MCF 10A (cell line): ENCODE results near the gene ANKRD13D. TPM values are rescaled to one million over a fixed set of nuclear protein-coding genes. Genes with fewer than 3 reads are reported as not detected.
A peak's percentile ranks its signal among the peaks of the same experiment; 100 is the strongest.

Experiments
- BruUV-seq: library from RNA; stranded (reverse); fragments of 400-500 nt; replicated peaks from 2 replicates; lab custom pipeline; 2021; lab: Mats Ljungman, UMichigan
- CTCF ChIA-PET: fragments of 300-600 bp; sonication (Branson Sonifier 250); formaldehyde crosslinking; extraction: SDS; loops from one replicate; lab custom pipeline; 2021; ENCODE audit warnings: antibody characterized with exemption, inconsistent platforms; lab: Yijun Ruan, JAX
- POLR2A ChIA-PET: fragments of 300-600, 350-650 bp; sonication (Branson Sonifier 250); formaldehyde crosslinking; extraction: SDS; loops from one replicate; lab custom pipeline; 2020; ENCODE audit warnings: antibody characterized with exemption, inconsistent platforms; lab: Yijun Ruan, JAX
- DNase-seq: peaks from one replicate; pipeline ENCODE4 v3.0.0-alpha.2; 2018; ENCODE audit not compliant: unreplicated experiment
- H3K27ac Mint-ChIP-seq: one replicate; pipeline ENCODE4 v1.8.0; 2022; ENCODE audit warnings: mild to moderate bottlenecking, low read depth, mixed read lengths; ENCODE audit not compliant: unreplicated experiment
- H3K27me3 Mint-ChIP-seq: one replicate; pipeline ENCODE4 v1.8.0; 2022; ENCODE audit warnings: mixed read lengths; ENCODE audit not compliant: insufficient read depth, unreplicated experiment
- H3K36me3 Mint-ChIP-seq: one replicate; pipeline ENCODE4 v1.8.0; 2022; ENCODE audit warnings: mild to moderate bottlenecking, moderate library complexity, mixed read lengths; ENCODE audit not compliant: insufficient read depth, unreplicated experiment
- H3K4me1 Mint-ChIP-seq: one replicate; pipeline ENCODE4 v1.8.0; 2022; ENCODE audit warnings: mixed read lengths; ENCODE audit not compliant: insufficient read depth, unreplicated experiment
- H3K4me3 Mint-ChIP-seq: one replicate; pipeline ENCODE4 v1.8.0; 2022; ENCODE audit warnings: mild to moderate bottlenecking, moderate library complexity, mixed read lengths; ENCODE audit not compliant: unreplicated experiment
- H3K9me3 Mint-ChIP-seq: one replicate; pipeline ENCODE4 v1.8.0; 2022; ENCODE audit warnings: mixed read lengths; ENCODE audit not compliant: unreplicated experiment
- CTCF ChIP-seq: fragments of 200-600 bp; IDR thresholded peaks from one replicate; pipeline ENCODE4 v1.8.0; 2022; ENCODE audit warnings: antibody characterized with exemption, mild to moderate bottlenecking; ENCODE audit not compliant: unreplicated experiment
- intact Hi-C: fragments of 100-400 bp; cut with micrococcal nuclease; formaldehyde crosslinking; loops from 2 replicates; pipeline ENCODE4 v1.14.1; 2022
- total RNA-seq: library from RNA; stranded (reverse); gene quantifications from 2 replicates; pipeline ENCODE4 v1.2.3, GENCODE V29; 2022

The ANKRD13D gene
- total RNA-seq, 1 experiment from 2014 or later, result 39.7 TPM

GRCh38 chr11:67248653-67249052 lies 40.5 kb upstream of the ANKRD13D start:
- DNase-seq, result peak; percentile 42
- peaks cover 14% of the 10 kb centered on the region for H3K4me1 Mint-ChIP-seq
- ChIA-PET POLR2A (interaction anchor here (0.6 to 2.0 kb wide), 5 partner anchors 9 to 193 kb away, joined by 3 to 28 read pairs (median 5); partner anchors contain the start of gene RHOD), CTCF (interaction anchor here (0.6 to 5.7 kb wide), 4 partner anchors 9 to 68 kb away, joined by 3 to 31 read pairs (median 4); no protein-coding TSS in a partner anchor)
- BruUV-seq, result no TSS peak
- H3K36me3 Mint-ChIP-seq, result peaks cover 100% of the 10 kb centered on the region
- no peaks in the 10 kb centered on the region for H3K9me3 Mint-ChIP-seq
- peak overlapping the region; percentile 10 for H3K4me3 Mint-ChIP-seq
- no peaks in the 10 kb centered on the region for H3K27me3 Mint-ChIP-seq
- intact Hi-C loops, result no loop called here
- TF ChIP-seq CTCF, result no peak
- H3K27ac Mint-ChIP-seq, result peak overlapping the region; percentile 81

- BruUV-seq, result no TSS peak
- Mint-ChIP-seq H3K4me1 (peaks cover 16% of the 10 kb centered on the region), H3K27ac (peak overlapping the region; percentile 57), H3K9me3 (no peaks in the 10 kb centered on the region), H3K27me3 (no peaks in the 10 kb centered on the region), H3K4me3 (no peak overlapping the region), H3K36me3 (peaks cover 100% of the 10 kb centered on the region)
- intact Hi-C loops, result no loop called here
- ChIA-PET CTCF (interaction anchor here (0.6 to 5.7 kb wide), 3 partner anchors 12 to 319 kb away, joined by 3 to 31 read pairs (median 4); no protein-coding TSS in a partner anchor), POLR2A (interaction anchor here (0.6 to 0.8 kb wide), 3 partner anchors 11 to 68 kb away, joined by 3 to 5 read pairs (median 4); no protein-coding TSS in a partner anchor)
- DNase-seq, result no peak
- TF ChIP-seq CTCF, result no peak
These were observed 38.8 kb upstream of the ANKRD13D start for GRCh38 chr11:67250059-67251043.

GRCh38 chr11:67251841-67252240 lies 37.3 kb upstream of the ANKRD13D start:
- H3K27me3 Mint-ChIP-seq, result no peaks in the 10 kb centered on the region
- no peaks in the 10 kb centered on the region for H3K9me3 Mint-ChIP-seq
- peaks cover 99% of the 10 kb centered on the region for H3K36me3 Mint-ChIP-seq
- no peak for TF ChIP-seq CTCF
- no peak overlapping the region for H3K27ac Mint-ChIP-seq
- intact Hi-C loops, result no loop called here
- ChIA-PET CTCF (interaction anchor here (0.9 to 5.7 kb wide), 2 partner anchors 11 to 21 kb away, joined by 3 to 31 read pairs; no protein-coding TSS in a partner anchor), POLR2A (interaction anchor here (0.7 kb wide), 1 partner anchor 10 kb away, joined by 5 read pairs; no protein-coding TSS in a partner anchor)
- H3K4me3 Mint-ChIP-seq, result no peak overlapping the region
- peaks cover 16% of the 10 kb centered on the region for H3K4me1 Mint-ChIP-seq
- BruUV-seq, result no TSS peak
- no peak for DNase-seq

GRCh38 chr11:67252831-67253239 lies 36.3 kb upstream of the ANKRD13D start:
- H3K36me3 Mint-ChIP-seq, result peaks cover 98% of the 10 kb centered on the region
- POLR2A ChIA-PET, result interaction anchor here (1.9 to 2.5 kb wide), 2 partner anchors 10 to 12 kb away, joined by 7 to 19 read pairs; no protein-coding TSS in a partner anchor
- H3K9me3 Mint-ChIP-seq, result no peaks in the 10 kb centered on the region
- no TSS peak for BruUV-seq
- DNase-seq, result peak; percentile 46
- TF ChIP-seq CTCF, result peak; percentile 18
- H3K4me3 Mint-ChIP-seq, result no peak overlapping the region
- no peaks in the 10 kb centered on the region for H3K27me3 Mint-ChIP-seq
- peaks cover 15% of the 10 kb centered on the region for H3K4me1 Mint-ChIP-seq
- intact Hi-C loops, result no loop called here
- CTCF ChIA-PET, result interaction anchor here (1.4 to 4.1 kb wide), 4 partner anchors 8 to 65 kb away, joined by 5 to 43 read pairs (median 14); no protein-coding TSS in a partner anchor
- peak overlapping the region; percentile 37 for H3K27ac Mint-ChIP-seq
